Tibial artery (tissue), 4 donors: Measurements from ENCODE around the gene SECISBP2.

Experiments
- DNase-seq, 2 donors: peaks; one replicate each; pipeline ENCODE4 v3.0.0-alpha.2; 2019
- H3K27ac ChIP-seq, 2 donors: fragments of 200-600 bp; sonication (generic) in 1 of 2; 1 replicate in 1 of 2; 2 replicates in 1 of 2; pipeline ENCODE4 v1.5.1; 2018 to 2019; ENCODE audit warnings: mild to moderate bottlenecking in 1 of 2
- H3K27me3 ChIP-seq, 2 donors: fragments of 200-600 bp; sonication (generic) in 1 of 2; one replicate each; pipeline versions ENCODE4 v1.5.1 to v1.6.0; 2016 to 2019
- H3K36me3 ChIP-seq, 3 donors: fragments of 200-600 bp; sonication (generic) in 2 of 3; one replicate each; pipeline ENCODE4 v1.5.1; 2016 to 2019; ENCODE audit warnings: mild to moderate bottlenecking in 2 of 3
- H3K4me1 ChIP-seq, 4 donors: fragments of 200-600 bp; sonication (generic) in 2 of 4; 1 replicate in 3 of 4; 2 replicates in 1 of 4; pipeline ENCODE4 v1.5.1; 2016 to 2019
- H3K4me3 ChIP-seq, 2 donors: fragments of 200-600 bp; sonication (generic) in 1 of 2; 1 replicate in 1 of 2; 2 replicates in 1 of 2; pipeline ENCODE4 v1.5.1; 2018 to 2019; ENCODE audit warnings: mild to moderate bottlenecking in 2 of 2
- H3K9me3 ChIP-seq, 3 donors: fragments of 200-600 bp; sonication (generic) in 1 of 3; one replicate each; pipeline ENCODE4 v1.5.1; 2016 to 2019
- intact Hi-C: fragments of 100-400 bp; cut with DNase I; formaldehyde crosslinking; loops from one replicate; pipeline ENCODE4 v1.15.0; 2023; ENCODE audit warnings: low total_unique reads
- TF ChIP-seq, protein P1 (sequence below), 2 experiments: fragments of 200-600 bp in 1 of 2; fragments of 450-650 bp in 1 of 2; IDR thresholded peaks; one replicate each; pipeline ENCODE4 v1.5.1; 2017 to 2019; ENCODE audit warnings: antibody characterized with exemption in 2 of 2, mild to moderate bottlenecking in 1 of 2, moderate library complexity in 1 of 2

Gene SECISBP2

GRCh38 chr9:89397471-89397870 is 79.2 kb downstream of the SECISBP2 start:
- Histone ChIP-seq H3K27ac (no peak overlapping the region), H3K9me3 (no peaks in the 10 kb centered on the region), H3K36me3 (peaks cover 0 to 75% (median 17%) of the 10 kb centered on the region in 3 donors), H3K27me3 (no peaks in the 10 kb centered on the region), H3K4me1 (no peaks in the 10 kb centered on the region), H3K4me3 (no peak overlapping the region)
- intact Hi-C loops: no loop called here
- no peak for DNase-seq
- TF ChIP-seq, protein P1, sequence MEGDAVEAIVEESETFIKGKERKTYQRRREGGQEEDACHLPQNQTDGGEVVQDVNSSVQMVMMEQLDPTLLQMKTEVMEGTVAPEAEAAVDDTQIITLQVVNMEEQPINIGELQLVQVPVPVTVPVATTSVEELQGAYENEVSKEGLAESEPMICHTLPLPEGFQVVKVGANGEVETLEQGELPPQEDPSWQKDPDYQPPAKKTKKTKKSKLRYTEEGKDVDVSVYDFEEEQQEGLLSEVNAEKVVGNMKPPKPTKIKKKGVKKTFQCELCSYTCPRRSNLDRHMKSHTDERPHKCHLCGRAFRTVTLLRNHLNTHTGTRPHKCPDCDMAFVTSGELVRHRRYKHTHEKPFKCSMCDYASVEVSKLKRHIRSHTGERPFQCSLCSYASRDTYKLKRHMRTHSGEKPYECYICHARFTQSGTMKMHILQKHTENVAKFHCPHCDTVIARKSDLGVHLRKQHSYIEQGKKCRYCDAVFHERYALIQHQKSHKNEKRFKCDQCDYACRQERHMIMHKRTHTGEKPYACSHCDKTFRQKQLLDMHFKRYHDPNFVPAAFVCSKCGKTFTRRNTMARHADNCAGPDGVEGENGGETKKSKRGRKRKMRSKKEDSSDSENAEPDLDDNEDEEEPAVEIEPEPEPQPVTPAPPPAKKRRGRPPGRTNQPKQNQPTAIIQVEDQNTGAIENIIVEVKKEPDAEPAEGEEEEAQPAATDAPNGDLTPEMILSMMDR (IDR thresholded peaks at IDR 0.05): no peak

DNA sequence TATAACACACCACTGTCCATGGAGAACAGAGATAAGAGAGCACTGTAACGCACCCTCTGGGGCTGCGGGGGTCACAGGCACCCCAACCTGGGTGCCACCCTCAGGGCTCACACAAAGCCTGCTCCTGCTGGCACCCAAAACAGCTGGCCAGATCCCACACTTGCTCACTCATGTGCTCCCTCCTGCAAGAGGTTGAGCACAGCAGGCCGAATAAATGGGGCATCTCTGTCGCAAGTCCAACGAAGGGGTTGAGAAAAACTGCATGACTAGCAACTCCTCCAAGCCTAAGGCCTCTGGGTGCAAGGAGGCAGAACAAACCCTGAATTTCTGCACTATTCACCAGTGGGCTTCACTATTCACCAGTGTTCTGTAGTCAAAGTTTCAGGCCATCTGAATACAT is 80.3 kb downstream of the SECISBP2 start:
- Histone ChIP-seq H3K36me3 (peaks cover 0 to 76% (median 18%) of the 10 kb centered on the region in 3 donors), H3K4me3 (no peak overlapping the region), H3K27me3 (no peaks in the 10 kb centered on the region), H3K4me1 (no peaks in the 10 kb centered on the region), H3K27ac (no peak overlapping the region), H3K9me3 (no peaks in the 10 kb centered on the region)
- DNase-seq: no peak
- intact Hi-C loops: no loop called here
- TF ChIP-seq, protein P1 (IDR thresholded peaks at IDR 0.05): no peak

GRCh38 chr9:89400403-89401116 is 82.3 kb downstream of the SECISBP2 start:
- DNase-seq: no peak
- TF ChIP-seq, protein P1 (IDR thresholded peaks at IDR 0.05): no peak
- H3K36me3 ChIP-seq: peaks cover 0 to 67% (median 18%) of the 10 kb centered on the region in 3 donors
- no peaks in the 10 kb centered on the region for H3K9me3 ChIP-seq
- H3K27me3 ChIP-seq: no peaks in the 10 kb centered on the region
- no peak overlapping the region for H3K27ac ChIP-seq
- intact Hi-C loops: no loop called here
- H3K4me1 ChIP-seq: no peaks in the 10 kb centered on the region
- H3K4me3 ChIP-seq: no peak overlapping the region

- no peak overlapping the region for H3K27ac ChIP-seq
- H3K4me3 ChIP-seq: no peak overlapping the region
- TF ChIP-seq, protein P1 (IDR thresholded peaks at IDR 0.05): no peak
- intact Hi-C loops: no loop called here
- DNase-seq: no peak
- peaks cover 0 to 46% (median 14%) of the 10 kb centered on the region in 3 donors for H3K36me3 ChIP-seq
- no peaks in the 10 kb centered on the region for H3K9me3 ChIP-seq
- H3K4me1 ChIP-seq: no peaks in the 10 kb centered on the region
- H3K27me3 ChIP-seq: no peaks in the 10 kb centered on the region
Observed at GRCh38 chr9:89402695-89403427, 84.6 kb downstream of the SECISBP2 start.

GRCh38 chr9:89404074-89404473 is 85.8 kb downstream of the SECISBP2 start:
- no peaks in the 10 kb centered on the region for H3K9me3 ChIP-seq
- no peak overlapping the region for H3K4me3 ChIP-seq
- TF ChIP-seq, protein P1 (IDR thresholded peaks at IDR 0.05): no peak
- intact Hi-C loops: no loop called here
- no peak overlapping the region for H3K27ac ChIP-seq
- no peaks in the 10 kb centered on the region for H3K4me1 ChIP-seq
- H3K27me3 ChIP-seq: no peaks in the 10 kb centered on the region
- no peak for DNase-seq
- H3K36me3 ChIP-seq: peaks cover 0 to 33% (median 11%) of the 10 kb centered on the region in 3 donors
